HEK293 (cell line): Measurements from ENCODE around the gene ATP4A.

Experiments
- CTCF ChIA-PET: fragments of 350-600 bp; formaldehyde crosslinking; extraction: SDS; loops from one replicate; lab custom pipeline; 2021; ENCODE audit warnings: antibody characterized with exemption; lab: Yijun Ruan, JAX
- POLR2A ChIA-PET: fragments of 300-600 bp; formaldehyde crosslinking; extraction: SDS; loops from one replicate; lab custom pipeline; 2020; ENCODE audit warnings: antibody characterized with exemption, inconsistent platforms; lab: Yijun Ruan, JAX
- H3K27ac ChIP-seq: fragments of 200-500 bp; sonication (Bioruptor generic); 2 replicates; pipeline ENCODE4 v1.5.1; 2014; ENCODE audit warnings: low read depth, low read length, control low read depth, inconsistent platforms; ENCODE audit errors: extremely low read depth
- H3K36me3 ChIP-seq, 2 experiments: fragments of 200-500 bp in 1 of 2; sonication (Bioruptor generic) in 1 of 2; 1 replicate in 1 of 2; 2 replicates in 1 of 2; pipeline ENCODE4 v1.5.1; 2014 to 2017; ENCODE audit warnings: inconsistent platforms in 2 of 2, low read length in 2 of 2; ENCODE audit not compliant: control insufficient read depth in 2 of 2, insufficient read depth in 1 of 2
- H3K4me1 ChIP-seq: fragments of 200-500 bp; sonication (Bioruptor generic); 2 replicates; pipeline ENCODE4 v1.5.1; 2014; ENCODE audit warnings: mild to moderate bottlenecking, low read length, inconsistent platforms; ENCODE audit not compliant: control insufficient read depth, insufficient read depth
- H3K4me3 ChIP-seq: 2 replicates; pipeline ENCODE4 v1.5.1; 2011; ENCODE audit warnings: low read depth, mild to moderate bottlenecking, control low read depth, low read length, moderate library complexity
- H3K9me3 ChIP-seq: fragments of 200-500 bp; sonication (Bioruptor generic); 2 replicates; pipeline ENCODE4 v1.5.1; 2014; ENCODE audit warnings: low read depth, low read length, inconsistent platforms; ENCODE audit not compliant: control insufficient read depth, insufficient read depth
- EGR2 ChIP-seq: fragments of 450-650 bp; formaldehyde crosslinking; IDR thresholded peaks from 2 replicates; pipeline ENCODE4 v1.5.1; 2016; ENCODE audit warnings: low read depth, missing biosample characterization, missing genetic modification characterization
- FEZF1 ChIP-seq: fragments of 450-650 bp; formaldehyde crosslinking; IDR thresholded peaks from 2 replicates; pipeline ENCODE4 v1.5.1; 2016; ENCODE audit warnings: missing biosample characterization, missing genetic modification characterization
- INSM2 ChIP-seq: fragments of 450-650 bp; formaldehyde crosslinking; IDR thresholded peaks from 2 replicates; pipeline ENCODE4 v1.5.1; 2016; ENCODE audit warnings: missing biosample characterization, missing genetic modification characterization
- KLF17 ChIP-seq: fragments of 450-650 bp; formaldehyde crosslinking; IDR thresholded peaks from 2 replicates; pipeline ENCODE4 v1.5.1; 2016; ENCODE audit warnings: missing biosample characterization, missing genetic modification characterization
- MEIS1 ChIP-seq: sonication (generic); formaldehyde crosslinking; IDR thresholded peaks from 2 replicates; pipeline ENCODE4 v1.8.1; 2022; ENCODE audit warnings: missing genetic modification reagents, mild to moderate bottlenecking, borderline replicate concordance
- OSR2 ChIP-seq: fragments of 450-650 bp; formaldehyde crosslinking; IDR thresholded peaks from 2 replicates; pipeline ENCODE4 v1.5.1; 2016; ENCODE audit warnings: missing biosample characterization, missing genetic modification characterization
- RBAK ChIP-seq: fragments of 450-650 bp; formaldehyde crosslinking; IDR thresholded peaks from 2 replicates; pipeline ENCODE4 v1.5.1; 2016; ENCODE audit warnings: missing biosample characterization, missing genetic modification characterization
- REST ChIP-seq: fragments of 450-650 bp; formaldehyde crosslinking; IDR thresholded peaks from 2 replicates; pipeline ENCODE4 v1.5.1; 2016; ENCODE audit warnings: missing biosample characterization, missing genetic modification characterization
- YY1 ChIP-seq: fragments of 450-650 bp; formaldehyde crosslinking; IDR thresholded peaks from 2 replicates; pipeline ENCODE4 v1.5.1; 2018; ENCODE audit warnings: missing biosample characterization, missing genetic modification characterization
- ZBTB7A ChIP-seq: fragments of 450-650 bp; formaldehyde crosslinking; IDR thresholded peaks from 2 replicates; pipeline ENCODE4 v1.5.1; 2016; ENCODE audit warnings: low read depth, missing biosample characterization, missing genetic modification characterization
- ZBTB8A ChIP-seq: fragments of 450-650 bp; formaldehyde crosslinking; IDR thresholded peaks from 2 replicates; pipeline ENCODE4 v1.5.1; 2016; ENCODE audit warnings: missing biosample characterization, missing genetic modification characterization
- ZFP69B ChIP-seq: fragments of 450-650 bp; formaldehyde crosslinking; IDR thresholded peaks from 2 replicates; pipeline ENCODE4 v1.5.1; 2016; ENCODE audit warnings: missing biosample characterization, missing genetic modification characterization
- ZIC2 ChIP-seq: fragments of 450-650 bp; formaldehyde crosslinking; IDR thresholded peaks from 2 replicates; pipeline ENCODE4 v1.5.1; 2016; ENCODE audit warnings: missing biosample characterization, missing genetic modification characterization
- ZNF140 ChIP-seq: fragments of 450-650 bp; formaldehyde crosslinking; IDR thresholded peaks from 2 replicates; pipeline ENCODE4 v1.5.1; 2016; ENCODE audit warnings: missing biosample characterization, missing genetic modification characterization
- ZNF175 ChIP-seq: fragments of 450-650 bp; formaldehyde crosslinking; IDR thresholded peaks from 2 replicates; pipeline ENCODE4 v1.5.1; 2016; ENCODE audit warnings: missing biosample characterization, missing genetic modification characterization
- ZNF26 ChIP-seq: fragments of 450-650 bp; formaldehyde crosslinking; IDR thresholded peaks from 2 replicates; pipeline ENCODE4 v1.5.1; 2016; ENCODE audit warnings: missing biosample characterization, missing genetic modification characterization
- ZNF324 ChIP-seq: fragments of 450-650 bp; formaldehyde crosslinking; IDR thresholded peaks from 2 replicates; pipeline ENCODE4 v1.5.1; 2016; ENCODE audit warnings: missing biosample characterization, missing genetic modification characterization
- ZNF362 ChIP-seq: fragments of 450-650 bp; formaldehyde crosslinking; IDR thresholded peaks from 2 replicates; pipeline ENCODE4 v1.5.1; 2016; ENCODE audit warnings: missing biosample characterization, missing genetic modification characterization
- ZNF404 ChIP-seq: fragments of 450-650 bp; formaldehyde crosslinking; IDR thresholded peaks from 2 replicates; pipeline ENCODE4 v1.5.1; 2017; ENCODE audit warnings: missing biosample characterization, missing genetic modification characterization
- ZNF426 ChIP-seq: fragments of 450-650 bp; formaldehyde crosslinking; IDR thresholded peaks from 2 replicates; pipeline ENCODE4 v1.5.1; 2017; ENCODE audit warnings: missing biosample characterization, missing genetic modification characterization, mild to moderate bottlenecking, inconsistent platforms, moderate library complexity
- ZNF510 ChIP-seq: fragments of 450-650 bp; formaldehyde crosslinking; IDR thresholded peaks from 2 replicates; pipeline ENCODE4 v1.5.1; 2018; ENCODE audit warnings: mild to moderate bottlenecking, missing genetic modification characterization, missing biosample characterization; ENCODE audit not compliant: insufficient replicate concordance
- ZNF513 ChIP-seq: fragments of 450-650 bp; IDR thresholded peaks from 2 replicates; pipeline ENCODE4 v1.5.1; 2018; ENCODE audit warnings: missing biosample characterization, missing genetic modification characterization
- ZNF580 ChIP-seq: fragments of 450-650 bp; formaldehyde crosslinking; IDR thresholded peaks from 2 replicates; pipeline ENCODE4 v1.5.1; 2016; ENCODE audit warnings: missing biosample characterization, missing genetic modification characterization
- ZNF658 ChIP-seq: fragments of 450-650 bp; formaldehyde crosslinking; IDR thresholded peaks from 2 replicates; pipeline ENCODE4; 2016; ENCODE audit warnings: missing biosample characterization, missing genetic modification characterization
- ZNF670 ChIP-seq: fragments of 450-650 bp; formaldehyde crosslinking; IDR thresholded peaks from 2 replicates; pipeline ENCODE4 v1.5.1; 2016; ENCODE audit warnings: missing biosample characterization, missing genetic modification characterization, low read depth
- ZNF707 ChIP-seq: fragments of 450-650 bp; formaldehyde crosslinking; IDR thresholded peaks from 2 replicates; pipeline ENCODE4 v1.5.1; 2016; ENCODE audit warnings: missing biosample characterization, missing genetic modification characterization
- ZSCAN16 ChIP-seq: fragments of 450-650 bp; formaldehyde crosslinking; IDR thresholded peaks from 2 replicates; pipeline ENCODE4 v1.5.1; 2016; ENCODE audit warnings: missing biosample characterization, missing genetic modification characterization

The ATP4A gene

GRCh38 chr19:35528218-35529038 lies 35.0 kb downstream of the ATP4A start, which contains the start of gene SBSN:
SBSN (minus strand) TSS chr19:35528311; CDS start chr19:35528281, 30 bp downstream.
- no peaks in the 10 kb centered on the region; a peak in 1 of 3 replicates for H3K36me3 ChIP-seq
- H3K4me3 ChIP-seq = no peak within 1 kb of the TSS
- ChIA-PET CTCF (interaction anchor here (0.7 to 2.0 kb wide), 3 partner anchors 18 to 55 kb away, joined by 3 to 19 read pairs (median 8); no protein-coding TSS in a partner anchor), POLR2A (interaction anchor here (4.3 kb wide), 1 partner anchor 19 kb away, joined by 18 read pairs; no protein-coding TSS in a partner anchor)
- H3K4me1 ChIP-seq = no peaks in the 10 kb centered on the region
- H3K27ac ChIP-seq = no peak within 1 kb of the TSS
- no peaks in the 10 kb centered on the region for H3K9me3 ChIP-seq
- TF ChIP-seq KLF17 (tag by site-specific recombination) (0 out of 2 replicates have a peak, but pooled peaks have one; percentile 19), ZNF140 (tag by site-specific recombination) (no peak), ZNF26 (no peak), ZNF362 (no peak), YY1 (tag by site-specific recombination) (no peak), RBAK (tag by site-specific recombination) (no peak), ZNF707 (tag by site-specific recombination) (no peak), ZBTB7A (tag by site-specific recombination) (no peak), REST (tag by site-specific recombination) (no peak), ZNF510 (no peak), ZSCAN16 (no peak), ZNF580 (tag by site-specific recombination) (no peak), ZNF426 (tag by site-specific recombination) (no peak), EGR2 (tag by site-specific recombination) (peak; percentile 86), ZNF670 (tag by site-specific recombination) (no peak), ZFP69B (tag by site-specific recombination) (no peak), ZNF404 (no peak), ZNF658 (tag by site-specific recombination) (no peak), ZNF513 (tag by site-specific recombination) (no peak; the same call in 1 of the 2 replicates), ZIC2 (tag by site-specific recombination) (no peak), FEZF1 (tag by site-specific recombination) (no peak), INSM2 (tag by site-specific recombination) (no peak), ZNF324 (tag by site-specific recombination) (no peak), OSR2 (tag by site-specific recombination) (no peak), ZBTB8A (tag by site-specific recombination) (no peak), ZNF175 (tag by site-specific recombination) (no peak), MEIS1 (no peak)
